ENCODE measurements around the gene PKIG. TPM values are rescaled to one million over a fixed set of nuclear protein-coding genes. Genes with fewer than 3 reads are reported as not detected.

PKIG gene
- total and polyA plus RNA-seq, 2 of the 8 experiments (the other 6 are each of a cell fraction or from before 2014, with no cell fraction given), result 26.7 to 34.3 TPM

GRCh38 chr20:44657875-44658274 is 75.5 kb downstream of the PKIG start:
- no peaks in the 10 kb centered on the region for H3K36me3 ChIP-seq (ENCODE audit: control insufficient read depth in 2 of 4, insufficient read depth in 4 of 4, low read length in 3 of 4)
- H3K4me2 ChIP-seq (ENCODE audit: insufficient read depth in 1 of 2, low read depth in 2 of 2, low read length in 2 of 2), result no peak overlapping the region
- no peak overlapping the region for H4K91ac ChIP-seq (replicated peaks; ENCODE audit: insufficient read length, low read length)
- no peaks in the 10 kb centered on the region for H3K79me1 ChIP-seq (ENCODE audit: low read depth, low read length)
- H4K8ac ChIP-seq (ENCODE audit: extremely low read depth, insufficient read depth, low read length), result no peak overlapping the region
- DNase-seq (ENCODE audit: low read depth in 1 of 2, low spot score in 2 of 2), result no peak
- peaks cover 0 to 8% (median 5%) of the 10 kb centered on the region in 4 experiments; a peak in 6 of 7 replicates for H3K4me1 ChIP-seq (replicated peaks in 1 of 4; ENCODE audit: control insufficient read depth in 3 of 4, insufficient read depth in 4 of 4, low read length in 3 of 4)
- H2AK5ac ChIP-seq (ENCODE audit: low read depth, low read length), result no peak overlapping the region
- H2BK12ac ChIP-seq (ENCODE audit: low read depth, low read length), result no peak overlapping the region
- H2BK20ac ChIP-seq (ENCODE audit: low read length), result no peak overlapping the region
- no peak overlapping the region for H3K4me3 ChIP-seq (ENCODE audit: extremely low read depth in 1 of 4, insufficient read depth in 2 of 4, low read depth in 3 of 4, low read length in 4 of 4)
- ChIA-PET POLR2A (ENCODE audit: partially characterized antibody) (no interaction called here), CTCF (ENCODE audit: partially characterized antibody) (interaction anchor here (0.6 to 3.0 kb wide), 3 partner anchors 9 to 69 kb away, joined by 3 to 24 read pairs (median 4); no protein-coding TSS in a partner anchor)
- no peak overlapping the region for H2AFZ ChIP-seq (ENCODE audit: low read length)
- H2BK120ac ChIP-seq (replicated peaks; ENCODE audit: low read depth, low read length), result no peak overlapping the region
- no peaks in the 10 kb centered on the region for H3K79me2 ChIP-seq (ENCODE audit: control insufficient read depth in 1 of 2, insufficient read depth in 2 of 2, low read length in 2 of 2)
- H3K9me3 ChIP-seq (ENCODE audit: insufficient read depth in 2 of 2, low read depth in 1 of 2, low read length in 1 of 2), result peaks cover 9 to 10% of the 10 kb centered on the region in 2 experiments; a peak in 3 of 4 replicates
- no peak overlapping the region for H2BK5ac ChIP-seq (ENCODE audit: low read depth, low read length)
- no peak overlapping the region for H3K18ac ChIP-seq (ENCODE audit: extremely low read depth, low read length)
- no peaks in the 10 kb centered on the region for H4K20me1 ChIP-seq (replicated peaks in 1 of 2; ENCODE audit: control insufficient read depth in 1 of 2, insufficient read depth in 2 of 2, low read length in 2 of 2)
- peaks cover 0 to 6% (median 5%) of the 10 kb centered on the region in 4 experiments; a peak in 6 of 7 replicates for H3K27me3 ChIP-seq (replicated peaks in 1 of 4; ENCODE audit: control insufficient read depth in 3 of 4, extremely low read depth in 1 of 4, insufficient read depth in 3 of 4, low read length in 3 of 4)
- TF ChIP-seq POU5F1 (IDR thresholded peaks at IDR 0.05; ENCODE audit: low read depth, low read length), result no peak
- no peak for TF ChIP-seq TEAD4 (IDR thresholded peaks at IDR 0.05; ENCODE audit: low read depth, low read length)
- no peak for TF ChIP-seq SP2 (IDR thresholded peaks at IDR 0.05; ENCODE audit: low read length)
- no peak for TF ChIP-seq KDM4A (IDR thresholded peaks at IDR 0.05; ENCODE audit: low read depth, low read length, severe bottlenecking)
- no peak for TF ChIP-seq SP4 (IDR thresholded peaks at IDR 0.05; ENCODE audit: low read length)
- no peak for TF ChIP-seq EP300 (IDR thresholded peaks at IDR 0.05; ENCODE audit: borderline replicate concordance in 1 of 2, low read depth in 2 of 2, low read length in 2 of 2)
- TF ChIP-seq GABPA (IDR thresholded peaks at IDR 0.05; ENCODE audit: borderline replicate concordance, insufficient read depth, low read length), result no peak
- no peak for TF ChIP-seq ATF3 (IDR thresholded peaks at IDR 0.05; ENCODE audit: insufficient read depth, low read depth, low read length)
- TF ChIP-seq SAP30 (IDR thresholded peaks at IDR 0.05; ENCODE audit: insufficient read depth, insufficient replicate concordance, low read length), result no peak
- TF ChIP-seq ZNF274 (IDR thresholded peaks at IDR 0.05; ENCODE audit: borderline replicate concordance, extremely low read depth, low read length), result no peak
- TF ChIP-seq E2F6 (IDR thresholded peaks at IDR 0.05), result no peak
- no peak for TF ChIP-seq BRCA1 (IDR thresholded peaks at IDR 0.05; ENCODE audit: low read depth, low read length)
- H3K14ac ChIP-seq (ENCODE audit: insufficient read length), result no peak overlapping the region
- 100% methylated on average over 2 of the region's 2 CpGs; no CpG with 5 or more reads in 1 of the 2 experiments for WGBS, 2 experiments (ENCODE audit: extremely low coverage in 1 of 2, insufficient coverage in 1 of 2, insufficient read length in 1 of 2, insufficient replicate concordance in 2 of 2, low coverage in 1 of 2, low lambda C conversion rate in 2 of 2, missing lambda C conversion rate in 1 of 2)
- H2BK15ac ChIP-seq (ENCODE audit: low read length), result no peak overlapping the region
- H3K4ac ChIP-seq (replicated peaks; ENCODE audit: insufficient read length, low read depth, low read length), result no peak overlapping the region
- H3K23me2 ChIP-seq (ENCODE audit: low read depth, low read length), result no peaks in the 10 kb centered on the region
- no peak overlapping the region for H3K56ac ChIP-seq (replicated peaks; ENCODE audit: insufficient read length, low read depth, low read length)
- no peak overlapping the region for H4K5ac ChIP-seq (ENCODE audit: insufficient read length, low read depth, low read length)
- no peak overlapping the region for H3K23ac ChIP-seq (ENCODE audit: insufficient read length)
- FAIRE-seq, result no peak
- H3K27ac ChIP-seq (ENCODE audit: low read depth, low read length), result no peak overlapping the region
- H3K9ac ChIP-seq (replicated peaks in 1 of 4; ENCODE audit: extremely low read depth in 1 of 4, low read depth in 3 of 4, low read length in 3 of 4), result no peak overlapping the region
